Measurements from ENCODE around the gene P3R3URF. TPM values are rescaled to one million over a fixed set of nuclear protein-coding genes. Genes with fewer than 3 reads are reported as not detected.
A peak's percentile ranks its signal among the peaks of the same experiment; 100 is the strongest.

The P3R3URF gene
- total and polyA plus RNA-seq, 4 experiments from 2014 or later: not detected

DNA sequence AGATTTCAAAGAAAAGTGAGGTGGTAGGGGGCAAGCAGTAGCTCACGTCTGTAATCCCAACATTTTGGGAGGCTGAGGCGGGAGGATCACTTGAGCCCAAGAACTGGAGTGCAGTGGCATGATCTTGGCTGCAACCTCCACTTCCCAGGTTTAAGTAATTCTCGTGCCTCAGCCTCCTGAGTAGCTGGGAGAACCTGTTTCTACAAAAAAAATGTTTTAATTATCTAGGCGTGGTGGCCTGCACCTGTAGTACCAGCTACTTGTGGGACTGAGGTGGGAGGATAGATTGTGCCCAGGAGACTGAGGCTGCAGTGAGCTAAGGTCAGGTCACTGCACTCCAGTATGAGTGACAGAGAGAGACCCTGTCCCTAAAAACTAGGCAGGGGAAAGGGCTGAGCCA lies 4.0 kb downstream of the P3R3URF start:
- H3K36me3 ChIP-seq (ENCODE audit: insufficient read depth, low read length): no peaks in the 10 kb centered on the region
- H3K27me3 Mint-ChIP-seq: peaks cover 2 to 4% of the 10 kb centered on the region in 2 donors
- H3K36me3 Mint-ChIP-seq: no peaks in the 10 kb centered on the region
- ChIA-PET POLR2A (ENCODE audit: partially characterized antibody) (interaction anchor here (0.7 kb wide), 1 partner anchor 86 kb away, joined by 4 read pairs; no protein-coding TSS in a partner anchor), CTCF (ENCODE audit: partially characterized antibody) (no interaction called here)
- no peaks in the 10 kb centered on the region for H3K9me3 Mint-ChIP-seq
- H3K27ac Mint-ChIP-seq: no peak overlapping the region
- H3K4me1 Mint-ChIP-seq: peaks cover 3 to 6% (median 5%) of the 10 kb centered on the region in 4 donors
- H3K4me3 ChIP-seq (ENCODE audit: low read length in 2 of 2): no peak overlapping the region
- H3K9me3 ChIP-seq (ENCODE audit: control insufficient read depth in 1 of 2, low read length in 2 of 2): no peaks in the 10 kb centered on the region
- no peak overlapping the region for H3K4me3 Mint-ChIP-seq
- peaks cover 5% of the 10 kb centered on the region for H3K4me1 ChIP-seq (ENCODE audit: insufficient read depth, low read length)
- H3K27me3 ChIP-seq (ENCODE audit: insufficient read depth, low read length): no peaks in the 10 kb centered on the region
- no peak overlapping the region for H3K27ac ChIP-seq (ENCODE audit: low read depth, low read length)
- intact Hi-C loops (cut with micrococcal nuclease): no loop called here
- no peak for DNase-seq

DNA sequence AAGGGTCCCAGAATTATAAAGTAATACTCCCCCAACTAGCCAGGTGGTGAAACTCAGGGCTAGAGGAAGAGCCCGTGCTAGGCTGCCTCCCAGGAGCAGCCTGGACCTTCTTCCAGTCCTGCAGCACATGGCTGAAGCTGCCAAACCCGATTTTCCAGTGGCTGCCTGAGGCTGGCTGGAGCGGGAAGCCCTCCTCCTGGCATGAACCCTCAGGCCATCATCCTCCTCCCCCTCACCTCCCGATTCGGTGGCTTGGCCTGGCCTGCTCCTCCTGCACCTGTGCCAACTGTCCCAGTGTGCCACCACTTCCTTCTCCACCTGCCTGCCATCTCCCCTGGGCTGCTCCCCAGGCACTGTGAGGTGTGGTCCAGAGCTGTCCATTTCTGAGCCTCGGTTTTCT lies 4.4 kb downstream of the P3R3URF start:
- ChIA-PET POLR2A (ENCODE audit: partially characterized antibody) (no interaction called here), CTCF (ENCODE audit: partially characterized antibody) (no interaction called here)
- intact Hi-C loops (cut with micrococcal nuclease): no loop called here

DNA sequence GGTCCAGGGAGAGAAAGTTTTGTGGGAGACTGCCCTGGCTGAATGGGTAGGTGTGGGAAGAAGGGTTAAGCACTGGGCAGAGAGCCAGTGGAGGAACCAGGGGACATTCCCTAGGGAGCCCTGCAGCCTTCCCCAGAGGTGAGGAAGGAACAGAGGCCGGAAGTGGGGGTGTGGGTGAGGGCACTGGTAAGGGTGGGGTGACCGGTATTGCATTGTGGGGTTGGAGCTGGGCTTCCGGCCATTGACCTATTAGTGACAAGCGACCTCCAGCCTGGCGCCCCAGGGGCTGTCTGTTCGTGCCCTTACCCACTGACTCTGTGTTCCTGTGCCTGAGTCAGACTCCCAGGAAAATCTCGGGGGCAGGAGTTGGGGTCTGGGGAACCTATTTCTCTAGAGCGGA lies 4.9 kb downstream of the P3R3URF start:
- H3K4me3 ChIP-seq (ENCODE audit: low read length in 2 of 2): no peak overlapping the region
- H3K36me3 Mint-ChIP-seq: peaks cover 0 to 1% of the 10 kb centered on the region in 2 donors
- no peaks in the 10 kb centered on the region for H3K27me3 ChIP-seq (ENCODE audit: insufficient read depth, low read length)
- H3K4me1 ChIP-seq (ENCODE audit: insufficient read depth, low read length): peaks cover 12% of the 10 kb centered on the region
- H3K9me3 Mint-ChIP-seq: no peaks in the 10 kb centered on the region
- H3K27ac Mint-ChIP-seq: no peak overlapping the region
- ChIA-PET CTCF (ENCODE audit: partially characterized antibody) (interaction anchor here (1.0 kb wide), 1 partner anchor 10 kb away, joined by 4 read pairs; no protein-coding TSS in a partner anchor), POLR2A (ENCODE audit: partially characterized antibody) (no interaction called here)
- intact Hi-C loops (cut with micrococcal nuclease): no loop called here
- no peak for DNase-seq
- H3K27me3 Mint-ChIP-seq: peaks cover 2 to 4% of the 10 kb centered on the region in 2 donors
- H3K9me3 ChIP-seq (ENCODE audit: control insufficient read depth in 1 of 2, low read length in 2 of 2): no peaks in the 10 kb centered on the region
- no peaks in the 10 kb centered on the region for H3K36me3 ChIP-seq (ENCODE audit: insufficient read depth, low read length)
- peaks cover 6 to 16% (median 10%) of the 10 kb centered on the region in 4 donors for H3K4me1 Mint-ChIP-seq
- no peak overlapping the region for H3K27ac ChIP-seq (ENCODE audit: low read depth, low read length)
- H3K4me3 Mint-ChIP-seq: no peak overlapping the region

More for the DNA sequence above, 4.4 kb downstream of the P3R3URF start:
- no peak overlapping the region for H3K4me3 Mint-ChIP-seq
- Histone ChIP-seq H3K4me3 (ENCODE audit: low read length in 2 of 2) (no peak overlapping the region), H3K36me3 (ENCODE audit: insufficient read depth, low read length) (no peaks in the 10 kb centered on the region), H3K4me1 (ENCODE audit: insufficient read depth, low read length) (peaks cover 7% of the 10 kb centered on the region), H3K27me3 (ENCODE audit: insufficient read depth, low read length) (no peaks in the 10 kb centered on the region), H3K9me3 (ENCODE audit: control insufficient read depth in 1 of 2, low read length in 2 of 2) (no peaks in the 10 kb centered on the region), H3K27ac (ENCODE audit: low read depth, low read length) (no peak overlapping the region)
- DNase-seq: no peak
- no peaks in the 10 kb centered on the region for H3K9me3 Mint-ChIP-seq
- peaks cover 0 to 1% of the 10 kb centered on the region in 2 donors for H3K36me3 Mint-ChIP-seq
- H3K27ac Mint-ChIP-seq: no peak overlapping the region
- peaks cover 2 to 4% of the 10 kb centered on the region in 2 donors for H3K27me3 Mint-ChIP-seq
- peaks cover 3 to 11% (median 6%) of the 10 kb centered on the region in 4 donors for H3K4me1 Mint-ChIP-seq

DNA sequence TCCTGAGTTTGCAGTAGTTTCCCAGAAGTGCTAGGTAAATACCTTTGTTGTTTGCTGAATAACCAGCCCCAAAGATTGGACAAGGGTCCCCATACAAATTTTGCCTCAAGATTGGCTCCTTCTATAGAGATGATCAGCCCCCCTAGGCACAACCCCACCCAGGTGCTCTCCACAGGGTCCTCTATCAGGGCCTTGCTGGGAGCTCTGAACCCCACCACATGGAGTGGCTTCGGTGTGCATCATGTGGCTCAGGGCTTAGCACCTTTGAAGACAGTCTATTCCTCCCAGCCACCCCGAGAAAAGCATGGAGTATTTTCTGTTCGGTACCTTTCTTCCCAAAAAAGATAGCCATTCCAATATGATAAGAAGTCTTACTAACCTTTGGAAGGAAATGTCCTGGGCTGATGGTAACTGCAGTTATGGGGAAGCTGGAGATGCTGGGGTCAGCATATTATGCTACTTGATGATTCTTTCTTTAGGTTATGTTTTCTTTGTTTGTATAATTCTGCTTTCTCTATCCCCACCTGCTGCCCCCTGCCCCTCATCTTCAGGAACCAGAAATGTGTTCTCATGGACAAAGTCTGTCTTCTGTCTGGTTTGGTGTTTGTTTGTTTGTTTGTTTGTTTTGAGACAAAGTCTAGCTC lies 6.4 kb downstream of the P3R3URF start:
- DNase-seq: no peak
- H3K4me1 Mint-ChIP-seq: peaks cover 7 to 19% (median 13%) of the 10 kb centered on the region in 4 donors
- Histone ChIP-seq H3K27me3 (ENCODE audit: insufficient read depth, low read length) (no peaks in the 10 kb centered on the region), H3K9me3 (ENCODE audit: control insufficient read depth in 1 of 2, low read length in 2 of 2) (no peaks in the 10 kb centered on the region), H3K27ac (ENCODE audit: low read depth, low read length) (no peak overlapping the region), H3K4me1 (ENCODE audit: insufficient read depth, low read length) (peaks cover 16% of the 10 kb centered on the region), H3K4me3 (ENCODE audit: low read length in 2 of 2) (no peak overlapping the region), H3K36me3 (ENCODE audit: insufficient read depth, low read length) (no peaks in the 10 kb centered on the region)
- no peak overlapping the region for H3K4me3 Mint-ChIP-seq
- H3K9me3 Mint-ChIP-seq: no peaks in the 10 kb centered on the region
- ChIA-PET POLR2A (ENCODE audit: partially characterized antibody) (no interaction called here), CTCF (ENCODE audit: partially characterized antibody) (no interaction called here)
- peaks cover 0 to 1% of the 10 kb centered on the region in 2 donors for H3K36me3 Mint-ChIP-seq
- peaks cover 2 to 4% of the 10 kb centered on the region in 2 donors for H3K27me3 Mint-ChIP-seq
- intact Hi-C loops (cut with micrococcal nuclease): no loop called here
- no peak overlapping the region for H3K27ac Mint-ChIP-seq

DNA sequence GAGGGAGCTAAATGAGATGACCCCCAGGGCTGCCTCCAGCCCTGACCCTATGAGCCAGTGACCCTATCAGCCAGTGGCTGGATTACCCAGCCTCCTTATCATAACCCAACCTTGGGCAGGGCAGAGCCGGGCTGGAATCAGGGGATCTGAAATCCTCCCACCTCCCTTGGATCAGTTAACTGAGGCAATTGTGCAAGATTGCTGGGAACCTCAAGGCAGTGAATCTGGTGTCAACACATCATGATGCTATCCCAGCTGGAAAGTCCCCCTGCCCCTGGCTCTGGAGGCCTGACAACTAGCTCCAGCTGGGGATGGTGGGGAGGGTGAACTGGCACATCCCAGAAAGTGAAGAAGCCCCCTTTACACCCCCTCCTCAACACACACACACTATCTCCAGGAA lies 7.8 kb downstream of the P3R3URF start:
- no peaks in the 10 kb centered on the region for H3K27me3 ChIP-seq (ENCODE audit: insufficient read depth, low read length)
- no peaks in the 10 kb centered on the region for H3K36me3 ChIP-seq (ENCODE audit: insufficient read depth, low read length)
- intact Hi-C loops (cut with micrococcal nuclease): no loop called here
- peak overlapping the region in 4 of 8 donors; percentile 21 to 93 (median 61) for H3K4me3 Mint-ChIP-seq
- H3K9me3 Mint-ChIP-seq: no peaks in the 10 kb centered on the region
- H3K27me3 Mint-ChIP-seq: peaks cover 4% of the 10 kb centered on the region in 2 donors
- H3K27ac ChIP-seq (ENCODE audit: low read depth, low read length): no peak overlapping the region
- no peak overlapping the region for H3K4me3 ChIP-seq (ENCODE audit: low read length in 2 of 2)
- H3K4me1 ChIP-seq (ENCODE audit: insufficient read depth, low read length): peaks cover 16% of the 10 kb centered on the region
- H3K27ac Mint-ChIP-seq: no peak overlapping the region
- ChIA-PET POLR2A (ENCODE audit: partially characterized antibody) (no interaction called here), CTCF (ENCODE audit: partially characterized antibody) (interaction anchor here (1.9 to 2.9 kb wide), 2 partner anchors 13 to 15 kb away, joined by 4 to 15 read pairs; no protein-coding TSS in a partner anchor)
- H3K36me3 Mint-ChIP-seq: peaks cover 0 to 1% of the 10 kb centered on the region in 2 donors
- H3K9me3 ChIP-seq (ENCODE audit: control insufficient read depth in 1 of 2, low read length in 2 of 2): no peaks in the 10 kb centered on the region
- peaks cover 7 to 19% (median 13%) of the 10 kb centered on the region in 4 donors for H3K4me1 Mint-ChIP-seq
- no peak for DNase-seq

DNA sequence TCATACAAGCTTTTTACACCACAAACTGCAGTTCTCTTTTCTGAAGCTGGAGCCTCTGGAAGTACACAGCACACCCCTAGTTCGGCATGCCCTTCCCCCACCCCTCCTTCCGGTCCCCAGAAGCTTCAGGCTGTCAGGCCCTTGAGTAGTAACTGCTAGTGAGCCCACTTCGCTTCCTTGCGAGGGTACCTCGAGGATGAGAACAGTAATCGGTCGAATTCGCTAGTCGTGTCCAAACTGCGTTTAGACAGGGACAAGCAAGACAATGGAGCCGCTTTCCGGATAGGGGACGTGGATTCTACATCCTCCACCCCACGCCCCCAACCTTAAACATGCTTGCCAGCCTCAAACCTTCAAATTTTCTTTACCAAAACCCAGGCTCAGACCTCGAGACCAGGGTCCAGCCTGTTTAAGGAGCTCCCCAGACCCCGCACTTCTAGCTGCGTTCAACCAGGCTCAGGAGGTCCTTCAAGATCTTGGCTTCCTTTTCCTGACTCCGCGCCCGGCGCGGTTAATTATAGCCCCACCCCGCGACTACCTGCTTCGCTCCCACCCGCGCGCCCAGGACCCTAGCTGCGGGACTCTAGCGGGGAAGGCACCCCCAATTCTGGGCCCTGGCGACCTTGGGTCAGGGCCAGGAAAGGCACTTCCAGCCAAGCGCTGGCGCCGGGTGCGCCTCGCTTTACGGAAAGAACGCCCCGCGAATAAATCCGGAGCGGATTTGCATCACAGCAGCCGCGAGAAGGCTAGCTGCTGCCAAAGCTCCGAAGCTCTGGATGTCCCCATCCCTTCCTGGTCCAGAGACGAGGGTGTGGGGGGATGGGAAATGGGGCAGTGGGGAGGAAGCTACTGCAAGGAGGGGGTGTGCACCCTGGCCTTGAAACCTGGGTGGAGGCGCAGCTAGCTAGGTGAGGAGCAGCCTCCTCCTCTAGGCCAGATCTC lies 9.5 kb downstream of the P3R3URF start:
- H3K9me3 ChIP-seq (ENCODE audit: control insufficient read depth in 1 of 2, low read length in 2 of 2): no peaks in the 10 kb centered on the region
- peak overlapping the region; percentile 62 to 70 for H3K4me3 ChIP-seq (ENCODE audit: low read length in 2 of 2)
- Mint-ChIP-seq H3K36me3 (peaks cover 0 to 1% of the 10 kb centered on the region in 2 donors), H3K4me1 (peaks cover 7 to 19% (median 13%) of the 10 kb centered on the region in 4 donors), H3K4me3 (peak overlapping the region; percentile 88 to 95 (median 92)), H3K27ac (peak overlapping the region; percentile 63 to 96 (median 93)), H3K9me3 (no peaks in the 10 kb centered on the region), H3K27me3 (peaks cover 4% of the 10 kb centered on the region in 2 donors)
- peaks cover 16% of the 10 kb centered on the region for H3K4me1 ChIP-seq (ENCODE audit: insufficient read depth, low read length)
- ChIA-PET CTCF (ENCODE audit: partially characterized antibody) (interaction anchor here (0.8 to 2.9 kb wide), 8 partner anchors 9 to 130 kb away, joined by 3 to 15 read pairs (median 4); no protein-coding TSS in a partner anchor), POLR2A (ENCODE audit: partially characterized antibody) (interaction anchor here (0.7 to 2.0 kb wide), 14 partner anchors 8 to 827 kb away, joined by 3 to 8 read pairs (median 4); partner anchors contain the start of genes GPBP1L1, LRRC41, MUTYH and PIK3R3)
- H3K27ac ChIP-seq (ENCODE audit: low read depth, low read length): peak overlapping the region; percentile 47
- intact Hi-C loops (cut with micrococcal nuclease): no loop called here
- peak; percentile 29 to 45 (median 41) for DNase-seq
- no peaks in the 10 kb centered on the region for H3K36me3 ChIP-seq (ENCODE audit: insufficient read depth, low read length)
- no peaks in the 10 kb centered on the region for H3K27me3 ChIP-seq (ENCODE audit: insufficient read depth, low read length)

DNA sequence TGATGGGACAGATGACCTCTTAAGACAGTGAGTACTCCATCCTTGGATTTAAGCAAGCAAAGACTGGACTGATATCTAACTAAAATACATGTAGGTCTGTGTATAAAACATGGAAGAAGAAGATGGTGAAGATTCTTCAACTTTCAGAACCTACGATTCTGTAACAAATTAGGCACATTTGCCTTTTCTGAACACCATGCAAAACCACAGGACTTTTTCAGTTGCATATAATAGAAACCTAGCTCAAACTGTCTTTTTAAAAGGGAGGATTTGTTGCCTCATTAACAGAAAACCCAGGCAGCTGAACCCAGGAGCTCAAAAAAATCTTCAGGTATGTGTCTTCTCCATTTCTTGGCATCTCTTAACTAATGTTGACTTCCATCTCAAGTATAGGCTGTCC lies 16.1 kb downstream of the P3R3URF start:
- H3K4me1 ChIP-seq (ENCODE audit: insufficient read depth, low read length): no peaks in the 10 kb centered on the region
- ChIA-PET CTCF (ENCODE audit: partially characterized antibody) (no interaction called here), POLR2A (ENCODE audit: partially characterized antibody) (no interaction called here)
- Mint-ChIP-seq H3K9me3 (no peaks in the 10 kb centered on the region), H3K4me1 (no peaks in the 10 kb centered on the region), H3K4me3 (no peak overlapping the region), H3K36me3 (no peaks in the 10 kb centered on the region), H3K27me3 (peaks cover 0 to 3% of the 10 kb centered on the region in 2 donors), H3K27ac (peak overlapping the region in 1 of 7 donors; percentile 48)
- no peaks in the 10 kb centered on the region for H3K9me3 ChIP-seq (ENCODE audit: control insufficient read depth in 1 of 2, low read length in 2 of 2)
- H3K36me3 ChIP-seq (ENCODE audit: insufficient read depth, low read length): no peaks in the 10 kb centered on the region
- no peak overlapping the region for H3K27ac ChIP-seq (ENCODE audit: low read depth, low read length)
- intact Hi-C loops (cut with micrococcal nuclease): no loop called here
- H3K27me3 ChIP-seq (ENCODE audit: insufficient read depth, low read length): no peaks in the 10 kb centered on the region
- no peak overlapping the region for H3K4me3 ChIP-seq (ENCODE audit: low read length in 2 of 2)
- no peak for DNase-seq

All from CD4-positive, alpha-beta memory T cell (primary cell).